Smooth muscle cell of the brain vasculature (primary cell): ENCODE measurements around the gene BEST1.
"Not testable (repeated sequence)": the region's sequence is repeated elsewhere in the genome, so short reads cannot be mapped to it uniquely, and the experiment has no call there.

ENCODE experiments used
- DNase-seq: peaks from one replicate; pipeline ENCODE4 v3.0.0-alpha.2; 2012; ENCODE audit warnings: low read depth, low spot score

BEST1 gene

GRCh38 chr11:61948505-61948904, 1.6 kb upstream of the BEST1 start:
- DNase-seq = no peak

DNA sequence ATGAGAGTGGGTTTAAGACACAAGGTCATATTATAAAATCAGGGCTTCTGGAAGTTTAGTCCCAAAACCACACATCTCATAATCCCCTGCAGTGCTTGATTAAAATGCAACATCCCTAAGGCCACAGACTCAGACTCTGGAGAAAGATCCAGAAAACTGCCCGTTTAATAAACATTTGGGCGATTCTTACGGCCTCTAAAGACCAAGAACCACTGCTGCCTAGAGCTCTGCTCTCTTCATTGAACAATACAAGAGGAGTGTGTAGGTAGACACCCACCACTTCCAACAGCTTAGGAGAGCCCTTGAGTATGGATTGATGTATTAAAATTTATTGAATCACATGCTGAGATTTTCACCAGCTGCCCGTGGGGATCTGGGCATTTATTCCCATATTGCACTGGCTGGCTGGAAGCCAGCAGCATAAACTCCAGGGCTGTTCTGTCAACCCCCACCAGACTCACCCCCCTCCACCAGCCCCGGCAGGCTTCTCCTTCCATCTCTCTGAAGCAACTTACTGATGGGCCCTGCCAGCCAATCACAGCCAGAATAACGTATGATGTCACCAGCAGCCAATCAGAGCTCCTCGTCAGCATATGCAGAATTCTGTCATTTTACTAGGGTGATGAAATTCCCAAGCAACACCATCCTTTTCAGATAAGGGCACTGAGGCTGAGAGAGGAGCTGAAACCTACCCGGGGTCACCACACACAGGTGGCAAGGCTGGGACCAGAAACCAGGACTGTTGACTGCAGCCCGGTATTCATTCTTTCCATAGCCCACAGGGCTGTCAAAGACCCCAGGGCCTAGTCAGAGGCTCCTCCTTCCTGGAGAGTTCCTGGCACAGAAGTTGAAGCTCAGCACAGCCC, 749 bp upstream of the BEST1 start:
- DNase-seq = no peak

DNA sequence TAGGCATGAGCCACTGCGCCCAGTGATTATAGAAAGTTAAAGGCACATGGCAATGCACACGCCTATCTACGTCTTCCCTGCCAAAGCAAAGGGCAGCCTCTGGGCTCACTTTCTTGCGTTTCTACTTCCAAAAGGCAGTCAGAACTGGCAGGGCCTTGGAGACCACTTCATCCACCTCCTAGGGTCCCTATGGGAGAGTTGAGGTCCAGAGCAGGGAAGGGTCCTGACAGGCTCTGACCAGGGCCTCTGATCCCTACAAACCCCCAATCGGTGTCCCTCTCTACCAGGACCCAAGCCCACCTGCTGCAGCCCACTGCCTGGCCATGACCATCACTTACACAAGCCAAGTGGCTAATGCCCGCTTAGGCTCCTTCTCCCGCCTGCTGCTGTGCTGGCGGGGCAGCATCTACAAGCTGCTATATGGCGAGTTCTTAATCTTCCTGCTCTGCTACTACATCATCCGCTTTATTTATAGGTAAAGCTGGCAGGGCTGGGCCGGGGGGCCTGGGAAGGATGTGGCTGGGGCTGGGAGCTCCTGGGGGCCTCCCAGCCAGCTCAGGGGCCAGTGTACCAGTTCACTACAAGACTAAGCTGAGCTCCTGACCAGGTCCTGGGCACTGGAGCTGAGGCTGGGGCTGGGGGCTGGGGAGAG, 1.5 kb downstream of the BEST1 start:
- DNase-seq = no peak

DNA sequence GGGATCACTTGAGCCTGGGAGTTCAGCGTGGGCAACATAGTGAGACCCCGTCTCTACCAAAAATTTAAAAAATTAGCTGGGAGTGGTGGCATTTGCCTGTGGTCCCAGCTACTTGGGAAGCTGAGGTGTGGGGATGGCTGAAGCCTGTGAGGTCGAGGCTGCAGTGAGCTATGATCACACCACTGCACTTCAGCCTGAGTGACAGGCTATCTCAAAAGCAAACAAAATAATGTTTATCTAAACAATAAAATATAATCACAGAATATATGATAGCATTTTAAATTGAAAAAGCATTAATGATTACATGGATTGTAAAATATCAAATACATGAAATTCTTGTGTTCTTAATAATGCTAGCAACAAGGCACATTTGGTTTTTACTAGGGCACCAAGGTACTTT, 2.7 kb downstream of the BEST1 start:
- DNase-seq = no peak

GRCh38 chr11:61953632-61954031, 3.5 kb downstream of the BEST1 start:
- not testable (repeated sequence) for DNase-seq

GRCh38 chr11:61954106-61954850, 4.1 kb downstream of the BEST1 start:
- no peak for DNase-seq

GRCh38 chr11:61954851-61955421, 4.8 kb downstream of the BEST1 start:
- no peak for DNase-seq

- no peak for DNase-seq
These were observed 5.4 kb downstream of the BEST1 start for GRCh38 chr11:61955422-61956135.

GRCh38 chr11:61956191-61957020, 6.3 kb downstream of the BEST1 start:
- DNase-seq = no peak

- no peak for DNase-seq
These were observed 7.0 kb downstream of the BEST1 start for GRCh38 chr11:61957021-61957770.

GRCh38 chr11:61958590-61958989, 8.4 kb downstream of the BEST1 start:
- no peak for DNase-seq

DNA sequence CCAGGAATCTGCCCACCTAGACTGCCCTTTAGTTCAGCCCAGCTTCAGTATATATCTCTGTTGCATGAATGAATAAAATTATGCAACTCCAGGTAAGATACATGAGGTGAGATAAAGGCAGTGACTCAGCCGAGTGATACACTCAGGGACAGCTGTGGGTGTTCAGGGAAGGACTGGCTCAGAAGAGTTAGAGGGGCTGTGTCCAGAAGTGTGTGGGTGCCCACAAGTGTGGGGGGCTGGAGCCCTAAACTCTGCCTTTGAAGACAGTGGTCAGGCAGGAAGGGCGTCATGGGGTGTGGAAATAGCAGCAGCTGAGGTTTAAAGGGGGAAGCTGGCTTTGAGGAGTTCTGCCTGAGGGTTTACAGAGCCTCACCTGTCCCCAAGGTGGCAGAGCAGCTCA, 9.0 kb downstream of the BEST1 start:
- no peak for DNase-seq

DNA sequence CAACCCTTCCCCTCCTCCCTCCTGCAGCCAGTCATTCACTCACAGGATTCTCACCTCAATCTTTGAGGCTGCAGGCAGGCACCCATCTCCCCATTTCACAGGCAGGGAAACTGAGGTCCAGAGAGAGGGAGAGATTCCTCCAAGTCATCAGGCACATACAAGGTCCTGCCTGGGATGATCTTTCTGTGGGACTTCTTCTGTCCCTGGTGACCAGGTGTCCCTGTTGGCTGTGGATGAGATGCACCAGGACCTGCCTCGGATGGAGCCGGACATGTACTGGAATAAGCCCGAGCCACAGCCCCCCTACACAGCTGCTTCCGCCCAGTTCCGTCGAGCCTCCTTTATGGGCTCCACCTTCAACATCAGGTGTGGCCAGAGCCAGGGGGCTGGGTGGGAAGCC, 9.5 kb downstream of the BEST1 start:
- no peak for DNase-seq

GRCh38 chr11:61960532-61960931, 10.4 kb downstream of the BEST1 start:
- DNase-seq = no peak

- DNase-seq = no peak
These were observed 11.5 kb downstream of the BEST1 start for GRCh38 chr11:61961570-61962212.

- no peak for DNase-seq
These were observed 12.3 kb downstream of the BEST1 start for GRCh38 chr11:61962213-61963015.

- no peak for DNase-seq
These were observed 12.8 kb downstream of the BEST1 start for GRCh38 chr11:61963016-61963281.

DNA sequence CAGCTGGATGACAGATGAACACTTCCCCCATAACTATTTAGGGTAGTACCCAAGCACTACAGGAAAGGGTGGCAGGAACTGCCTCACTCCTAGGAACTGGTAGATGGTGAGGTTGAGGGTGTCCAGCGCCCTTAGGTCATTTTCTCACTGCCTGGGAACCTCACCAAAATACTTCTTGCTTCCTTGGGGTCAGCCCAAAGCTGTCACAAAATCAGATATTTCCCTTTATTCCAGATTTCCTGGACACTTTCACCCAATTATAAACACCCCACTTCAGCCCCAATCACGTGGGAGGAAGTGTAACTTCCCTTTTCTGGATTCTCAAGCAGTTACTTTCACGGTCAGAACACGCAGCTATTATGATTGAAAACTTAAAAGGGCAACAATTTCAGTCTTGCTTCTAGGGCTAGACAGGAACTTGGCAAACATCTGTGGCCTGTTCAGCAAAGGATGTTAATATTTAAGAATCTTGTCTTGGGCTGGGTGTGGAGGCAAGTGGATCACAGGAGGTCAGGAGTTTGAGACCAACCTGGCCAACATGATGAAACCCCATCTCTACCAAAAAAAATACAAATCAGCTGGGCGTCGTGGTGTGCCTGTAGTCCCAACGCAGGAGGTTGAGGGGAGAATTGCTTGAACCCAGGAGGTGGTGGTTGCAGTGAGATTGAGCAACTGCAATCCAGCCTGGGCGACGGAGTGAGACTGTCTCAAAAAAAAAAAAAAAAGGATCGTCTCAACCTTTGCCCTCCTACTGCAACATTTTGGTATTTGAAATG, 13.3 kb downstream of the BEST1 start:
- DNase-seq = no peak
